ENCODE data around the gene GPR143. TPM values are rescaled to one million over a fixed set of nuclear protein-coding genes. Genes with fewer than 3 reads are reported as not detected.

The GPR143 gene
- total RNA-seq, 4 donors from 2014 or later = 0.29 TPM; not detected in 3

- H3K36me3 ChIP-seq = peaks cover 2 to 33% (median 24%) of the 10 kb centered on the region in 4 donors
- H3K4me3 ChIP-seq = no peak overlapping the region
- H3K27me3 ChIP-seq = no peaks in the 10 kb centered on the region
- intact Hi-C loops (cut with DNase I) = no loop called here
- TF ChIP-seq EP300 (IDR thresholded peaks at IDR 0.05) (no peak), CTCF (IDR thresholded peaks at IDR 0.05) (no peak), POLR2A (IDR thresholded peaks at IDR 0.05; ENCODE audit: low read depth) (no peak), POLR2AphosphoS5 (IDR thresholded peaks at IDR 0.05) (no peak)
- no peak for DNase-seq (ENCODE audit: extremely low spot score)
- peaks cover 0 to 7% (median 0%) of the 10 kb centered on the region in 4 donors for H3K4me1 ChIP-seq
- 68% methylated on average over 4 of the region's 4 CpGs for WGBS
- H3K9me3 ChIP-seq = peaks cover 0 to 12% (median 0%) of the 10 kb centered on the region in 4 donors
- H3K27ac ChIP-seq (replicated peaks in 1 of 4) = no peak overlapping the region
Observed at GRCh38 chrX:9706421-9706820, 59.2 kb downstream of the GPR143 start.

GRCh38 chrX:9704876-9705465, 60.7 kb downstream of the GPR143 start:
- no peak for DNase-seq (ENCODE audit: extremely low spot score)
- Histone ChIP-seq H3K9me3 (peaks cover 0 to 12% (median 0%) of the 10 kb centered on the region in 4 donors), H3K4me1 (peaks cover 0 to 7% (median 0%) of the 10 kb centered on the region in 4 donors), H3K27me3 (no peaks in the 10 kb centered on the region), H3K27ac (replicated peaks in 1 of 4) (no peak overlapping the region), H3K4me3 (no peak overlapping the region), H3K36me3 (peaks cover 0 to 29% (median 25%) of the 10 kb centered on the region in 4 donors)
- TF ChIP-seq CTCF (IDR thresholded peaks at IDR 0.05) (no peak), POLR2AphosphoS5 (IDR thresholded peaks at IDR 0.05) (no peak), POLR2A (IDR thresholded peaks at IDR 0.05; ENCODE audit: low read depth) (no peak), EP300 (IDR thresholded peaks at IDR 0.05) (no peak)
- intact Hi-C loops (cut with DNase I) = no loop called here
- 81% methylated on average over 6 of the region's 6 CpGs for WGBS

- 93% methylated on average over 13 of the region's 14 CpGs for WGBS
- DNase-seq (ENCODE audit: extremely low spot score) = no peak
- TF ChIP-seq POLR2AphosphoS5 (IDR thresholded peaks at IDR 0.05) (no peak), EP300 (IDR thresholded peaks at IDR 0.05) (no peak), CTCF (IDR thresholded peaks at IDR 0.05) (no peak), POLR2A (IDR thresholded peaks at IDR 0.05; ENCODE audit: low read depth) (no peak)
- intact Hi-C loops (cut with DNase I) = no loop called here
- H3K4me3 ChIP-seq = no peak overlapping the region
- no peaks in the 10 kb centered on the region for H3K27me3 ChIP-seq
- H3K9me3 ChIP-seq = peaks cover 0 to 12% (median 0%) of the 10 kb centered on the region in 4 donors
- H3K27ac ChIP-seq (replicated peaks in 1 of 4) = no peak overlapping the region
- H3K36me3 ChIP-seq = peaks cover 0 to 25% (median 19%) of the 10 kb centered on the region in 4 donors
- no peaks in the 10 kb centered on the region for H3K4me1 ChIP-seq
Observed at GRCh38 chrX:9703406-9703805, 62.2 kb downstream of the GPR143 start.

DNA sequence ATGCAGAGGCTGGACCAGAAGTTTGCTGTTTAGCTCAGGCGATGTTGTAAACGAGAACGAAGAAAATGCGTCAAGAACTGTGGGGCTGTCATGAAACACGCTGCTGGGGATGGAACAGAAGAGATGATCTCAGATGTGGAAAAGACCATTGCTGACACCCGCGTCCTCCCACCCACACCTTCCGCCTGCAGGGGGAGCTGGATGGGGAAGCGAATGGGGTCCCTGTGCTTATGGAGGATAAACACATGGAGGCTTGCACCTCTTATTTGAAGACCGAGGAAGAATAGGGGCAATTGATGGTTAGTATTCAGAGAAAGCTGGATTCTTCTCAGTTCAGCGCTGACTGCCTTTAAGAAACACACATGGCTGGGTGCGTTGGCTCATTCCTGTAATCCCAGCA, 63.9 kb downstream of the GPR143 start:
- peaks cover 0 to 31% (median 23%) of the 10 kb centered on the region in 4 donors for H3K36me3 ChIP-seq
- no peaks in the 10 kb centered on the region for H3K4me1 ChIP-seq
- no peaks in the 10 kb centered on the region for H3K27me3 ChIP-seq
- TF ChIP-seq CTCF (IDR thresholded peaks at IDR 0.05) (no peak), EP300 (IDR thresholded peaks at IDR 0.05) (no peak), POLR2A (IDR thresholded peaks at IDR 0.05; ENCODE audit: low read depth) (no peak)
- WGBS = 95% methylated on average over 12 of the region's 12 CpGs
- H3K4me3 ChIP-seq = no peak overlapping the region
- H3K27ac ChIP-seq (replicated peaks in 1 of 4) = no peak overlapping the region
- no peak for DNase-seq (ENCODE audit: extremely low spot score)
- intact Hi-C loops (cut with DNase I) = no loop called here
- peaks cover 0 to 12% (median 0%) of the 10 kb centered on the region in 4 donors for H3K9me3 ChIP-seq

DNA sequence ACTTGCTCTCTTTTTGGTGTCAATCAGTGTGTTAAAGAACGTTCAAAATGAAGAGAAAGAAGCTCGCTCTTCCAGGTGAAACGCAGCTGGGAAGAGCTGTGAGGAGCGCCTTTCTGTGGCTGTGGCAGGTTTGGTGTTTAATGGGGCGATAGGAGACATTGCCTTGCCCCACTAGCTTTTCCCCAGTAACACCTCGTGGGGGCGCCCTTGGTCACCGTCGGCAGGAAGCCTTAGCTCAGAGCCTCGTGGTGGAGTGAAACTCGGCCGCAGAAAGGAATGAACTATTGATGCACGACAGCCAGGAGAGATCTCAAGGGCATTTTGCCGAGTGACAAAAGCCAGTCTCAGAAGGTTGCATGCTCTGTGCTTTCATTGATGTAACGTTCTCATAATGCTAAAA, 65.1 kb downstream of the GPR143 start:
- Histone ChIP-seq H3K36me3 (peaks cover 0 to 31% (median 23%) of the 10 kb centered on the region in 4 donors), H3K4me1 (no peaks in the 10 kb centered on the region), H3K4me3 (no peak overlapping the region), H3K27ac (replicated peaks in 1 of 4) (no peak overlapping the region), H3K27me3 (no peaks in the 10 kb centered on the region), H3K9me3 (peaks cover 0 to 12% (median 0%) of the 10 kb centered on the region in 4 donors)
- WGBS = 80% methylated on average over 12 of the region's 15 CpGs
- intact Hi-C loops (cut with DNase I) = no loop called here
- DNase-seq (ENCODE audit: extremely low spot score) = no peak
- TF ChIP-seq CTCF (IDR thresholded peaks at IDR 0.05) (no peak), EP300 (IDR thresholded peaks at IDR 0.05) (no peak), POLR2A (IDR thresholded peaks at IDR 0.05; ENCODE audit: low read depth) (no peak), POLR2AphosphoS5 (IDR thresholded peaks at IDR 0.05) (no peak)
